Testis (tissue), 2 donors: Measurements from ENCODE around the gene CHRM2.

Experiments used
- POLR2A ChIP-seq: fragments of 450-650 bp; IDR thresholded peaks from one replicate; pipeline ENCODE4 v1.6.1; 2017; ENCODE audit warnings: antibody characterized with exemption, mild to moderate bottlenecking, moderate library complexity
- TF ChIP-seq, protein P1 (sequence below), 3 experiments: fragments of 450-650 bp in 2 of 3; fragments of 200-600 bp in 1 of 3; sonication (generic) in 1 of 3; IDR thresholded peaks; one replicate each; pipeline ENCODE4 v1.5.1; 2016 to 2019; ENCODE audit warnings: antibody characterized with exemption in 3 of 3, mild to moderate bottlenecking in 2 of 3, moderate library complexity in 1 of 3

- TF ChIP-seq, protein P1, sequence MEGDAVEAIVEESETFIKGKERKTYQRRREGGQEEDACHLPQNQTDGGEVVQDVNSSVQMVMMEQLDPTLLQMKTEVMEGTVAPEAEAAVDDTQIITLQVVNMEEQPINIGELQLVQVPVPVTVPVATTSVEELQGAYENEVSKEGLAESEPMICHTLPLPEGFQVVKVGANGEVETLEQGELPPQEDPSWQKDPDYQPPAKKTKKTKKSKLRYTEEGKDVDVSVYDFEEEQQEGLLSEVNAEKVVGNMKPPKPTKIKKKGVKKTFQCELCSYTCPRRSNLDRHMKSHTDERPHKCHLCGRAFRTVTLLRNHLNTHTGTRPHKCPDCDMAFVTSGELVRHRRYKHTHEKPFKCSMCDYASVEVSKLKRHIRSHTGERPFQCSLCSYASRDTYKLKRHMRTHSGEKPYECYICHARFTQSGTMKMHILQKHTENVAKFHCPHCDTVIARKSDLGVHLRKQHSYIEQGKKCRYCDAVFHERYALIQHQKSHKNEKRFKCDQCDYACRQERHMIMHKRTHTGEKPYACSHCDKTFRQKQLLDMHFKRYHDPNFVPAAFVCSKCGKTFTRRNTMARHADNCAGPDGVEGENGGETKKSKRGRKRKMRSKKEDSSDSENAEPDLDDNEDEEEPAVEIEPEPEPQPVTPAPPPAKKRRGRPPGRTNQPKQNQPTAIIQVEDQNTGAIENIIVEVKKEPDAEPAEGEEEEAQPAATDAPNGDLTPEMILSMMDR (IDR thresholded peaks at IDR 0.05), result no peak
- no peak for TF ChIP-seq POLR2A
Measured at GRCh38 chr7:137000621-137001020, 132.2 kb downstream of the CHRM2 start.
